KG1 (cell line): ENCODE results near the gene EPHX1.
"Not testable (repeated sequence)": the region's sequence is repeated elsewhere in the genome, so short reads cannot be mapped to it uniquely, and the experiment has no call there.

Experiments
- DNase-seq: peaks from one replicate; lab custom pipeline; 2025; lab: John Stamatoyannopoulos, UW

The EPHX1 gene

GRCh38 chr1:225816643-225817538 lies 7.0 kb downstream of the EPHX1 start:
- no peak for DNase-seq

GRCh38 chr1:225817611-225818061 lies 7.7 kb downstream of the EPHX1 start:
- DNase-seq = no peak

GRCh38 chr1:225818229-225818628 lies 8.3 kb downstream of the EPHX1 start:
- DNase-seq = no peak

DNA sequence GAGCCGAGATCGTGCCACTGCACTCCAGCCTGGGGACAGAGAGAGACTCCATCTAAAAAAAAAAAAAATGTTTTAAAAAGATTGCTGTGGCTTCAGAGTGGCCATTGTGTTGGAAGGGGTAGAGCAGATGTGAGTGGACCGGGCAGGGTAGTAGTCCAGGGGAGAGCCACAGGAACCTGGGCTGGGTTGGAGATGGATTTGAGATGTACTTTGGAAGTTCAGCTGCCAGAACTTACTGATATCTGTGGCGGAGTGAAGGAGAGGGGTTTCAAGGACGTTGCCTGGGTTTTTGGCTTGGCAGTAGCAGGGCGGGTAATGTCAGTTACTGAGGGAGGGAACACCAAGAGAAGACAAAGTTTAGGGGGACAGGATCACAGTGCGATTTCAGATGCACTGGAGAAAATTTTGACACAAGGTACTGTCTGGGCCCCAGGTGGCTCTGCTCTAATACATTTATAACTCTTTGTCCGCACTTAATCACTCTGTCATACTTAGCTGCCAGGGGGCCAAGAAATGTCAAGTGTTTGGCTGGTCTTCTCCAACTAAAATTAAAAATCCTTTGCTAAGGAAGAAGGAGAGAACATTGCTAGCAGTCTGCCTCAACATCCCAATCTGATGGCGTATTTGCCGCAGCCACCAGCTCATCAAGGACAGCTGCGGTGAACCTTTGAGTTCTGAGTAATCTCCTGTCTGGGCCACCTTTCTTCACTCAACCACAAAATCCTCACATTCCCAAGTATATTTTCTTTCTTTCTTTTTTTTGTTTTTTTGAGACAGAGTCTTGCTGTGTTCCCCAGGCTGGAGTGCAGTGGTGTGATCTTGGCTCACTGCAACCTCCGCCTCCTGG lies 9.6 kb downstream of the EPHX1 start:
- no peak for DNase-seq

- no peak for DNase-seq
These were observed 10.7 kb downstream of the EPHX1 start for GRCh38 chr1:225820522-225821120.

DNA sequence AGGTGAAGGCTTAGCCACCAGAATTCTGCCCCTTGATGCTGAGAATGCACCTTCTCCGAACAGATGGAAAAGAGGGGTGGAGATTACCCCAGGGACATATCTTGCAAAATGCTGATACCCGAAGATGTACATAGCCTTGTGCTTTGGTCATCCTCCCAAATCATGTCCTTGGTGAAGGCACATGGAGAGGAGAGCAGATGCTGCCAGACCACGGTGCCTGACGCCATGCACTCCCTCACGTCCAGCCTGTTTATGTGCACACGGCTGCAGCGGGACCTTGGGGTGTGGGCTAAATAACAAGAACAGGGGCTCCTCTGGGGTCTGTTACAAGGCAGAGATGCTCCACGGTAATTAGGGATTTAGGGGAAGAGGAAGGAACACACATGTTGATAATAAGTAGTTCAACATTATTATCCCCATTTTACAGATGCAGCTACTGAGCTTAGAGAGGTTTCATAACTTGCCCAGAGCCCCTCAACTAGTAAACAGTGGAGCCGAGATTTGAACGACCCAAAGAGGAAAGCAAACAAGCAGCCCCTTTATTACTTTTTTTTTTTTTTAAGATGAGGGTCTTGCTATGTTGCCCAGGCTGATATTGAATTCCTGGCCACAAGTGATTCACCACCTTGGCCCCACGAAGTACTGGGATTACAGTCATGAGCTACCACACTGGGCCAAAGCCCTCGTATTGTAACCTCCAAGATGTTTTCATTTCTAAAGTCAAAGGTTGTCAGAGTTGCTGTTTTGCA lies 12.9 kb downstream of the EPHX1 start:
- no peak for DNase-seq

DNA sequence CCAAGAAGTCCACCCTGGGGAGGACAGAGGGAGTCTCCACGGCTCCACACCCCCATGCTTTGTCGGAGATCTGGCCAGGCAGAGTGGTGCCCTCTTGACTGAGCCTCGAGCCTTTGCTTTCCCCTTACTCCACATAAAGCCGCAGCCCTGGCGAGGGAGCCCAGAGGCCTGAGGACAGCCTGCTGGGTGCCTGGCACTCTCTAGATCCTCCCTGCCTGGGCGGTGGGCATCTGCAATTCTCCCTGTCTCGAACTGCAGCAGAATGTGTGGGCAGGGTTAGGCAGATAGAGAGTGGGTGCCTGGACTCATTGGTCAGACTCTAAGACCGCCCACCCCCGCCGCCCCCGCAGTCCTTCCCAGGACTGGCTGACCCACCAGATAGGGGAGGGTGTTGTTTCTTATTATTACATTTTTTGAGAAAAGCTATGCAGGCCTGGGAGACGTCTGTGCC lies 13.9 kb downstream of the EPHX1 start:
- no peak for DNase-seq

- no peak for DNase-seq
These were observed 14.6 kb downstream of the EPHX1 start for GRCh38 chr1:225824533-225824941.

- DNase-seq = no peak
These were observed 15.2 kb downstream of the EPHX1 start for GRCh38 chr1:225825078-225825477.

GRCh38 chr1:225825607-225826007 lies 15.7 kb downstream of the EPHX1 start:
- DNase-seq = no peak

DNA sequence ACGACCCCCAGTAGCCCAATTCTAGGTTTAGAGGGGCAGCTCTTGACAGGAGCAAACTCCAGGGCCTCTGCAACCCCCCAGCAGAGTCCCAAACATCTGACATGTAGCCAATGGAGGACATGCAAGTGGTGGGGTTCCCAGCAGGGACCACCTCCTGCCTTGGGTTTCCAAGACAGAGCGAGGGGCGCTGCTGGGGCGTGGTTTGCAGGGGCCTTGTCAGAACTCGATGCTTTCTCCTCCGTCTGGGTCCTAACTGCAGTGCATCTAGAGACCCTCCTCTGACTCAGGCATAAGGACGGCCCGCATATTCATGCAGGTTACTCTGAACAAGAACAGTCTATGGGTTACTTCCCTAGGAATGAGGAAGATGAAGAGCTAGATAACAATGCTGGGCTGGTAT lies 17.2 kb downstream of the EPHX1 start:
- no peak for DNase-seq

DNA sequence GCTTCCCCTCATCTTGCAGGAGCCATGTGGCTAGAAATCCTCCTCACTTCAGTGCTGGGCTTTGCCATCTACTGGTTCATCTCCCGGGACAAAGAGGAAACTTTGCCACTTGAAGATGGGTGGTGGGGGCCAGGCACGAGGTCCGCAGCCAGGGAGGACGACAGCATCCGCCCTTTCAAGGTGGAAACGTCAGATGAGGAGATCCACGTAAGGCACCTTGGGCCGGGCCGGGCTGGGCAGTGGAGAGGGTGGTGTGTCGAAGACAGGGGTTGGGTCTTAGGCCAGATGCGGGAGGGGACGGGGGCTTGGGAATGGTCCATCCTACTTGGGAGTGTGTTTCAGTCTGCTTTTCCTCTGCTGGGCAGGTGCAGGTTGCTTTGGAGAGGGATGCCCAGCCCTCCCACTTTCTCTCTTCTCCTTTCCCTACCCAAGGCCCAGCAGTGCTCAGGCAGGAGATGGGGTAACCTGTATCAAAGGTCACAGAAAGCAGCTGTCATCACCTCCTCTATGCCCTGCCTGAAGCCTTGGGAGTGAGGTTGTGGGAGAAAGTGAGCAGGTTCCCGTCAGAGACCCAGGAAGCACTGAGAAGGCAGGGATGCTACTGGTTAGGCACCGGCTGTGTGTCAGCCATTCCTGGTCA lies 18.9 kb downstream of the EPHX1 start:
- no peak for DNase-seq

GRCh38 chr1:225830841-225831240 lies 20.9 kb downstream of the EPHX1 start:
- DNase-seq = no peak

DNA sequence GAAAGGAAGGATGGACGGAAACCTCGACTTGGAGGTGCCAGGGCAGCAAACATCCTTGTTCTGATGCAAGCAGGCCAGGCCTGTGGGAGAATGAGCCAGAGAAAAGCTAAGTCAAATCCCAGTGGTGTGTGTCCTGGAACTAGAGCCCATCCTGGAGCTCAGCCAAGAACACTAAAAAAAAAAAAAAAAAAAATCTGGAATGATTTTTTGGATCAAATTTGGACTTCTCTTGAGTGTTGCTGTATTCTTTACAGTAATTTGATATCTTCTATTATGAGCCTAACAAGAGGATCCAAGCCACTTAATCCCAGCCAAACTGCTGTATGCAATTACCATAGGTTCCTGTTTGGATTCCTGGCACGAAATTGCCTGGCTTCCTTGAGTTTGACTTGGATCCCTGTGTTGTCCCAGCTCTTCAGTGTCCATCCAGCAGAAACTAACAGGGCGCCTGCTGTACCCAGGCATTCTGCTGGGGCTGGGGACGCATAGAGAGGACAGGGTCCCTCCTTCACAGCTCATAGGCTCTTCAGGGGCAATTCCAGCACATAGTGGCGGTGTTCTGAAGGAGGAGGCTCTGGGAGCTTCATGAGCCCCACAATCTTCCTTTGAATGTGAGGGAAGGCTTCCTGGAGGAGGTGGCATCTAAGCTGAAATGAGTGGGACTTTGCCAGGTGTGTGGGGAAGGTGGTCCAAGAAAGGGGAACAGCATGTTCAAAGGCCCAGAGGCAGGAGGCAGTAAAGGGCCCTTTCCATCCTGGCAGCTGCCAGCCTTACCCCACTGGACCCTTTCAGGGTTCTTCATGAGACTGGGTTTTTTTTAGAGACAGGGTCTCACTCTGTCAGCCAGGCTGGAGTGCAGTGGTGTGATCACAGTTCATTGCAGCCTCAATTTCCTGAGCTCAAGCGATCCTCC lies 24.7 kb downstream of the EPHX1 start:
- DNase-seq = no peak

GRCh38 chr1:225835856-225836255 lies 25.9 kb downstream of the EPHX1 start:
- DNase-seq = no peak

DNA sequence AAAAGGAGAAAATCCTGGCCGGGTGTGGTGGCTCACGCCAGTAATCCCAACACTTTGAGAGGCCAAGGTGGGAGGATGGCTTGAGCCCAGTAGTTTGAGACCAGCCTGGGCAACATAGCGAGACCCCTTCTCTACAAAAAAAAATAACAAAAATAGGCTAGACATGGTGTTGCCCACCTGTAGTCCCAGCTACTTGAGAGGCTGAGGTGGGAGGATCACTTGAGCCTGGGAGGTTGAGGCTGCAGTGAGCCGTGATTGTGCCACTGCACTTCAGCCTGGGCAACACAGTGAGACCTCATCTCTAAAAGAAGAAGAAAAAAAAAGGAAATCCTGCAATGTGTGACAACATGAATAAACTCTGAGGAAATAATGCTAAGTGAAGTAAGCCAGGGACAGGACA lies 26.4 kb downstream of the EPHX1 start:
- not testable (repeated sequence) for DNase-seq

DNA sequence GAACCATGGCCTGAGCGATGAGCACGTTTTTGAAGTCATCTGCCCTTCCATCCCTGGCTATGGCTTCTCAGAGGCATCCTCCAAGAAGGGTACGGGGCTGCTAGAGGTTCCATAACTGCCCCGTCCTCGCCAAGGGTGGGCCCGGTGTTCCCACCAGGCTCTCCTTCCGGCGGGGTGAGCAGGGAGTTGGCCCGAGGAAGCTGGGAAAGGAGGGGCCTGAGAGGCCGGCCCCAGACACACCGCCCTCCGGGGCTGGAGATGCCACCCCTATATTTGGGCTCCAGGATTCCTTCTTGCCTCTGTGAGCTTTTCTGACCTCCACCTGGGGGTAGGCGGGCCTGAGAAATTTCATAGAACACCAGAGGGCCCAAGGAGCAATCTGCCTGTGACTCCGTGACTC lies 28.9 kb downstream of the EPHX1 start:
- DNase-seq = no peak

DNA sequence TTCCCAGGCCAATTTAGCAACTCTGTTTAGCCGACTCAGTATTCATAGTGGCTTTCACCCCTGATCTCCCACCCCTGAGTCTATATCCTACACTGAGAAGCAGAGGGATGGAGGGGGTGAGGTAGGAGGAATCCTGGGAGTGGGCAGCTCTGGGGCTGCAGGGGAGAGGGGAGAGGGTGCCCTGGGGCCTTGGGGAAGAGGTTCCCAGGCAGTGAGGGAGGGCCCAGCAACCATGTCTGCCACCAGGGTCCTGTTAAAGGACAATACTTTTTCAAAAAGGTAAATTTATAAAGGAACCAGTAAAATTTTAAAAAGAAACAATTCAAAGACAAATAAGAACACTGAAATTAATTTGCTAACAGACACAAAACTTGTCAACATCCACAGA lies 30.3 kb downstream of the EPHX1 start:
- no peak for DNase-seq

- no peak for DNase-seq
These were observed 30.8 kb downstream of the EPHX1 start for GRCh38 chr1:225840713-225841112.

- DNase-seq = no peak
These were observed 32.1 kb downstream of the EPHX1 start for GRCh38 chr1:225842074-225842473.
